Measurements from ENCODE around the gene ROR1.

ROR1 gene

GRCh38 chr1:63914706-63915105 lies 140.9 kb downstream of the ROR1 start:
- TF ChIP-seq EZH2 (optimal IDR thresholded peaks at IDR 0.05; ENCODE audit: low read depth, low read length) = no peak
- TF ChIP-seq CTCF (IDR thresholded peaks at IDR 0.05; ENCODE audit: low read length) = no peak

GRCh38 chr1:63915121-63915520 lies 141.3 kb downstream of the ROR1 start:
- Histone ChIP-seq H3K4me3 (ENCODE audit: low read length) (no peak overlapping the region), H3K9ac (ENCODE audit: low read length) (no peak overlapping the region), H2AFZ (ENCODE audit: low read length) (no peak overlapping the region), H3K27ac (ENCODE audit: low read length) (no peak overlapping the region), H3K4me1 (ENCODE audit: low read length) (peaks cover 7% of the 10 kb centered on the region; the same call in 1 of the 2 replicates), H3K4me2 (ENCODE audit: low read depth, low read length) (no peak overlapping the region), H3K27me3 (replicated peaks; ENCODE audit: insufficient read depth, low read length) (no peaks in the 10 kb centered on the region), H3K79me2 (ENCODE audit: low read length) (no peaks in the 10 kb centered on the region), H3K36me3 (replicated peaks; ENCODE audit: insufficient read depth, low read length) (no peaks in the 10 kb centered on the region), H3K9me2 (replicated peaks; ENCODE audit: insufficient read depth, low read length) (no peaks in the 10 kb centered on the region), H3F3A (ENCODE audit: insufficient read depth, low read length) (no peaks in the 10 kb centered on the region), H4K20me1 (ENCODE audit: insufficient read depth, low read length) (no peaks in the 10 kb centered on the region), H3K9me3 (replicated peaks; ENCODE audit: insufficient read depth, low read length) (no peaks in the 10 kb centered on the region)
- no peak for DNase-seq
- TF ChIP-seq EZH2phosphoT487 (IDR thresholded peaks at IDR 0.05; ENCODE audit: low read length) = no peak
- TF ChIP-seq CTCF (IDR thresholded peaks at IDR 0.05; ENCODE audit: low read length) = no peak
- TF ChIP-seq EZH2 (optimal IDR thresholded peaks at IDR 0.05; ENCODE audit: low read depth, low read length) = no peak

More at GRCh38 chr1:63914706-63915105, 140.9 kb downstream of the ROR1 start:
- DNase-seq = no peak
- H3K4me3 ChIP-seq (ENCODE audit: low read length) = no peak overlapping the region
- no peak overlapping the region for H3K9ac ChIP-seq (ENCODE audit: low read length)
- H3K9me2 ChIP-seq (replicated peaks; ENCODE audit: insufficient read depth, low read length) = no peaks in the 10 kb centered on the region
- no peak overlapping the region for H2AFZ ChIP-seq (ENCODE audit: low read length)
- no peaks in the 10 kb centered on the region for H3K27me3 ChIP-seq (replicated peaks; ENCODE audit: insufficient read depth, low read length)
- no peaks in the 10 kb centered on the region for H3K9me3 ChIP-seq (replicated peaks; ENCODE audit: insufficient read depth, low read length)
- no peaks in the 10 kb centered on the region for H4K20me1 ChIP-seq (ENCODE audit: insufficient read depth, low read length)
- H3K4me1 ChIP-seq (ENCODE audit: low read length) = peaks cover 7% of the 10 kb centered on the region; the same call in 1 of the 2 replicates
- no peak overlapping the region for H3K27ac ChIP-seq (ENCODE audit: low read length)
- H3K79me2 ChIP-seq (ENCODE audit: low read length) = no peaks in the 10 kb centered on the region
- no peaks in the 10 kb centered on the region for H3F3A ChIP-seq (ENCODE audit: insufficient read depth, low read length)
- H3K4me2 ChIP-seq (ENCODE audit: low read depth, low read length) = no peak overlapping the region
- no peaks in the 10 kb centered on the region for H3K36me3 ChIP-seq (replicated peaks; ENCODE audit: insufficient read depth, low read length)

- H3K9me2 ChIP-seq (replicated peaks; ENCODE audit: insufficient read depth, low read length) = no peaks in the 10 kb centered on the region
- H3K36me3 ChIP-seq (replicated peaks; ENCODE audit: insufficient read depth, low read length) = no peaks in the 10 kb centered on the region
- no peaks in the 10 kb centered on the region for H3K27me3 ChIP-seq (replicated peaks; ENCODE audit: insufficient read depth, low read length)
- no peak overlapping the region for H3K27ac ChIP-seq (ENCODE audit: low read length)
- H2AFZ ChIP-seq (ENCODE audit: low read length) = no peak overlapping the region
- peaks cover 7% of the 10 kb centered on the region; the same call in 1 of the 2 replicates for H3K4me1 ChIP-seq (ENCODE audit: low read length)
- no peaks in the 10 kb centered on the region for H3K79me2 ChIP-seq (ENCODE audit: low read length)
- H3K4me2 ChIP-seq (ENCODE audit: low read depth, low read length) = no peak overlapping the region
- TF ChIP-seq CTCF (IDR thresholded peaks at IDR 0.05; ENCODE audit: low read length) = no peak
- no peak for TF ChIP-seq EZH2phosphoT487 (IDR thresholded peaks at IDR 0.05; ENCODE audit: low read length)
- no peak for TF ChIP-seq EZH2 (optimal IDR thresholded peaks at IDR 0.05; ENCODE audit: low read depth, low read length)
- no peaks in the 10 kb centered on the region for H3F3A ChIP-seq (ENCODE audit: insufficient read depth, low read length)
- DNase-seq = no peak
- no peak overlapping the region for H3K4me3 ChIP-seq (ENCODE audit: low read length)
- H4K20me1 ChIP-seq (ENCODE audit: insufficient read depth, low read length) = no peaks in the 10 kb centered on the region
- no peak overlapping the region for H3K9ac ChIP-seq (ENCODE audit: low read length)
- no peaks in the 10 kb centered on the region for H3K9me3 ChIP-seq (replicated peaks; ENCODE audit: insufficient read depth, low read length)
Observed at GRCh38 chr1:63916485-63917360, 142.9 kb downstream of the ROR1 start.
